Panc1 (cell line): Measurements from ENCODE around the gene MFAP4. TPM values are rescaled to one million over a fixed set of nuclear protein-coding genes. Genes with fewer than 3 reads are reported as not detected.

Experiments used
- ATAC-seq: fragments of 200-7000 bp; cut with Tn5 transposase; 2 replicates; pipeline ENCODE4 v1.9.1; 2020; ENCODE audit warnings: mild to moderate bottlenecking, moderate library complexity
- BruUV-seq: library from RNA; stranded (reverse); fragments of 400-500 nt; replicated peaks from 2 replicates; lab custom pipeline; 2021; lab: Mats Ljungman, UMichigan
- CTCF ChIA-PET: fragments of 300-600 bp; sonication (Branson Sonifier 250); formaldehyde crosslinking; loops from one replicate; lab custom pipeline; 2022; ENCODE audit warnings: antibody characterized with exemption; lab: Charles Lee
- POLR2A ChIA-PET: fragments of 300-600 bp; sonication (Branson Sonifier 250); formaldehyde crosslinking; loops from one replicate; lab custom pipeline; 2022; ENCODE audit warnings: antibody characterized with exemption; lab: Charles Lee
- DNase-seq: peaks from one replicate; pipeline ENCODE4 v3.0.0-alpha.2; 2010; ENCODE audit warnings: low read depth, low spot score
- H3K27ac ChIP-seq: 2 replicates; pipeline ENCODE4 v1.5.1; 2011; ENCODE audit warnings: mild to moderate bottlenecking, low read length, inconsistent platforms
- H3K27me3 ChIP-seq: fragments of 200-500 bp; sonication (Bioruptor generic); 2 replicates; pipeline ENCODE4 v1.6.0; 2014; ENCODE audit warnings: low read length, inconsistent platforms; ENCODE audit not compliant: control insufficient read depth, insufficient read depth
- H3K36me3 ChIP-seq: fragments of 200-500 bp; sonication (Bioruptor generic); 2 replicates; pipeline ENCODE4 v1.5.1; 2014; ENCODE audit warnings: inconsistent platforms, mild to moderate bottlenecking, low read length, moderate library complexity; ENCODE audit not compliant: control insufficient read depth, insufficient read depth
- H3K4me1 ChIP-seq: 2 replicates; pipeline ENCODE4 v1.5.1; 2011; ENCODE audit warnings: inconsistent platforms, mild to moderate bottlenecking, low read length, moderate library complexity; ENCODE audit not compliant: control insufficient read depth, insufficient read depth
- H3K4me3 ChIP-seq, 2 experiments: 2 replicates each; pipeline ENCODE4 v1.5.1; 2011 to 2012; ENCODE audit warnings: low read depth in 2 of 2, low read length in 2 of 2, mild to moderate bottlenecking in 2 of 2, inconsistent platforms in 1 of 2, moderate library complexity in 1 of 2
- H3K9me3 ChIP-seq: fragments of 200-500 bp; sonication (Bioruptor generic); 2 replicates; pipeline ENCODE4 v1.5.1; 2014; ENCODE audit warnings: low read depth, mild to moderate bottlenecking, inconsistent platforms, low read length, moderate library complexity; ENCODE audit not compliant: control insufficient read depth, insufficient read depth
- CTCF ChIP-seq: fragments of 450-650 bp; IDR thresholded peaks from 2 replicates; pipeline ENCODE4 v1.5.1; 2017; ENCODE audit warnings: mild to moderate bottlenecking
- POLR2AphosphoS5 ChIP-seq: IDR thresholded peaks from 2 replicates; pipeline ENCODE4 v1.6.1; 2012; ENCODE audit warnings: mild to moderate bottlenecking, low read depth, low read length, moderate library complexity
- REST ChIP-seq, 2 experiments: IDR thresholded peaks; 2 replicates each; pipeline ENCODE4 v1.6.1; 2011 to 2012; ENCODE audit warnings: low read depth in 2 of 2, control low read depth in 1 of 2, low read length in 1 of 2, mild to moderate bottlenecking in 1 of 2, moderate library complexity in 1 of 2; ENCODE audit not compliant: insufficient read depth in 1 of 2
- SIN3A ChIP-seq: IDR thresholded peaks from 2 replicates; pipeline ENCODE4 v1.6.1; 2012; ENCODE audit warnings: low read depth, mild to moderate bottlenecking, low read length, moderate library complexity, borderline replicate concordance; ENCODE audit not compliant: insufficient read depth
- TCF7L2 ChIP-seq: IDR thresholded peaks from 2 replicates; pipeline ENCODE4 v1.6.1; 2011; ENCODE audit warnings: mild to moderate bottlenecking, low read depth, low read length, inconsistent platforms
- in situ Hi-C: cut with HindIII; loops from 2 replicates; pipeline ENCODE4 v1.10.0; 2016; ENCODE audit warnings: low sequenced_read_pairs, low pct_unique_long_range_greater_than_20kb
- intact Hi-C: fragments of 100-400 bp; cut with micrococcal nuclease; formaldehyde crosslinking; loops from one replicate; pipeline ENCODE4 v1.10.0; 2022; ENCODE audit not compliant: unreplicated experiment
- total RNA-seq: library from RNA; stranded (reverse); gene quantifications from one replicate; pipeline ENCODE4 v1.2.1, GENCODE V29; 2021; ENCODE audit not compliant: unreplicated experiment

MFAP4 gene
- total RNA-seq, 1 experiment from 2014 or later = 0.92 TPM

- Histone ChIP-seq H3K36me3 (no peaks in the 10 kb centered on the region), H3K9me3 (no peaks in the 10 kb centered on the region), H3K27ac (peak overlapping the region; percentile 48; the same call in 1 of the 2 replicates), H3K27me3 (no peaks in the 10 kb centered on the region), H3K4me1 (peaks cover 12% of the 10 kb centered on the region), H3K4me3 (no peak overlapping the region)
- ChIA-PET CTCF (no interaction called here), POLR2A (no interaction called here)
- ATAC-seq = peak; percentile 64
- no peak for DNase-seq
- BruUV-seq = no TSS peak
- intact Hi-C loops (no loop called here), in situ Hi-C loops (no loop called here)
- TF ChIP-seq REST (IDR thresholded peaks at IDR 0.05; ENCODE audit: insufficient read depth in 1 of 2, low read depth in 2 of 2, low read length in 1 of 2) = no peak
- TF ChIP-seq SIN3A = no peak
- no peak for TF ChIP-seq POLR2AphosphoS5
- no peak for TF ChIP-seq TCF7L2
- no peak for TF ChIP-seq CTCF
Observed at GRCh38 chr17:19346351-19347255, 40.4 kb downstream of the MFAP4 start.

GRCh38 chr17:19345486-19346350, 41.3 kb downstream of the MFAP4 start:
- intact Hi-C loops (no loop called here), in situ Hi-C loops (no loop called here)
- ATAC-seq (no peak), DNase-seq (no peak)
- Histone ChIP-seq H3K4me3 (no peak overlapping the region), H3K36me3 (no peaks in the 10 kb centered on the region), H3K27me3 (no peaks in the 10 kb centered on the region), H3K27ac (no peak overlapping the region), H3K9me3 (no peaks in the 10 kb centered on the region), H3K4me1 (peaks cover 12% of the 10 kb centered on the region)
- CTCF ChIA-PET = interaction anchor here (0.5 kb wide), 1 partner anchor 69 kb away, joined by 7 read pairs; no protein-coding TSS in a partner anchor
- POLR2A ChIA-PET = no interaction called here
- TF ChIP-seq SIN3A = no peak
- no peak for TF ChIP-seq POLR2AphosphoS5
- no peak for TF ChIP-seq CTCF
- no peak for TF ChIP-seq REST (IDR thresholded peaks at IDR 0.05; ENCODE audit: insufficient read depth in 1 of 2, low read depth in 2 of 2, low read length in 1 of 2)
- TF ChIP-seq TCF7L2 = no peak
- no TSS peak for BruUV-seq
